Measurements from ENCODE around the gene ABTB2. TPM values are rescaled to one million over a fixed set of nuclear protein-coding genes. Genes with fewer than 3 reads are reported as not detected.

ABTB2 gene
- total RNA-seq, 1 donor from 2014 or later: 73.0 TPM

DNA sequence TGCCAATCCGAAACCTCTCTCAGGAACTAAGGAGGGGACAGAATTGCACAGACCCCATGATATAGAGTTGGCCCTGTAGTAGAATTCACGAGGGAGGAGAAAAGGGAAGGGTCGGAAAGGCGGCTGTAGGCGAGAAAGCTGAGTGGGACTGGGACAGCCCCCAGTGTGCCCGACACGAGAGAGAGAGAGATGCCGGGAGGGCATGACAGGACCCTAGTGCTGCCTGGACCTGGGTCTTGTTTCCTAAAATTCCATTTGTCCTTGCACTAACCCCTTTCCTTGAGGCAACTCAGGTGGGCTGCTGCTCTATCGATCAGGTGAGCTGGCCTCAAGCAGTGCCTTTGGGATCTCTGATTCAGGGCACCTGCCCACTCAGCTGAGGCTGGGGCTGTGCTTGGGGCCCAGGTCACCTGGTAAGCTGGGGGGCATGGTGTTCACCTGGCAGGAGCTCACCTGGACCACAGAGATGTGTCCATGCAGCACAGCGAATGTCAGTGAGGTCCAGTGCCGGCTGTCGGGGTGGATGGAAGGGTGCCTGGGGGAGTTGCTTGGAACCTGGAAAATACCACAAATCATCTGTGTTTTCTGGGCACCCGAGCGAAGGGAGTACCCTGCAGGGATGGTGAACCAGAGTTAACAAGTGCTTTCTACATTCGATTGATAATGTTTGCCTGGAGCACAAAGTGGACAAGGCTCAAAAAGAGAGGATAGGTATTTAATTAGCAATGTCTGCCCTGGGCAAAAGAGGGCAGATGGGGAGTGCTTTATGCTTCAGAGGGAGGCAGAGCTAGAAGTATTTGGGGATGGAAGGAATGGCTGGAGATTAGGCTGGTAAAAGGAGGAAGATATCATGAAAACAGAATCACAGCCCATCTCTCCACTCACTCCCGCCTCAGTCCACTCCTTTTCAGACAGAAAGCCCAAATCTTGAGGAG is 190.7 kb downstream of the ABTB2 start:
- Mint-ChIP-seq H3K9me3 (no peaks in the 10 kb centered on the region), H3K27ac (no peak overlapping the region), H3K27me3 (no peaks in the 10 kb centered on the region), H3K4me3 (no peak overlapping the region), H3K36me3 (ENCODE audit: low read depth) (peaks cover 89% of the 10 kb centered on the region), H3K4me1 (no peaks in the 10 kb centered on the region)
- TF ChIP-seq CTCF (IDR thresholded peaks at IDR 0.05): no peak
- CTCF ChIA-PET: no interaction called here
- POLR2A ChIA-PET: no interaction called here
- no peak for ATAC-seq (ENCODE audit: low read depth)
- intact Hi-C loops (cut with micrococcal nuclease): no loop called here
- DNase-seq: no peak

DNA sequence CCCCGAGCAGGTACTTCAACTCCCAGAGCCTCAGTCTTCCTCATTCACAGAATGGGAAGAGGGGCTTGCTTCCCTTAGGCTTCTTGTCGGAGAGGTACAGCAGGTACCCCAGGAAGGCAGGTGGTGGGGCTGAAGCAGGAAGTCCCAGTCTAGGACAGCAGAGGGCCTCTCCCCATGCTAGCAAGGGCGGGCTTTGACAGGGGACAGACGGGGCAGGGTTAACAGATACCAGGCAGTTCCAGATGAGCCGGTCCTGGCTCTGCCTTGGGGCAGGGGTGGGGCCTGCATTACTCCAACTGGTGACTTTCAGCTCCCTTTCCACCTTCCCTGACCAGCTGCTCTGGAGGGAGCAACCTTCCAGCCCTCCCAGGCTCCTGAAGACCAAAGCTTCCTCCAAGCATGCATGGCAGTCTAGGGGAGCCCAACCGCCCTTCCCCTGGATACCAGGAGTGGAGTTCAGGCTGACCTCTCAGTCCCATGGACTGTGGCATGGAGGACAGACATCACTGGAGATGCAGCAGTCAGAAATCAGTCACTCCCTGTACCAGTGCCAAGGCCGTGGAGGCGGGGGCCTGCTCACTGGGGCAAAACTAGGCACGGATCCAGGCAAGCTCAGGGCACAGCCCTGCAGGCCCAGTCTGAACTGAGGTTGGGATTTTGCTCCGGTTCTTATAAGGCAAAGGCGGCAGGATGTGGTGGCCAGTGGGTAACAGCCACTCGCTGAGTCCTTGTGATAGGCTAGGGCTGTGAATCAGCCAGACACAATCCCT is 191.8 kb downstream of the ABTB2 start:
- no peak for ATAC-seq (ENCODE audit: low read depth)
- DNase-seq: no peak
- H3K27me3 Mint-ChIP-seq: no peaks in the 10 kb centered on the region
- peaks cover 90% of the 10 kb centered on the region for H3K36me3 Mint-ChIP-seq (ENCODE audit: low read depth)
- ChIA-PET CTCF (no interaction called here), POLR2A (interaction anchor here (0.9 kb wide), 1 partner anchor 12 kb away, joined by 3 read pairs; no protein-coding TSS in a partner anchor)
- H3K4me3 Mint-ChIP-seq: no peak overlapping the region
- no peak for TF ChIP-seq CTCF (IDR thresholded peaks at IDR 0.05)
- no peak overlapping the region for H3K27ac Mint-ChIP-seq
- H3K4me1 Mint-ChIP-seq: peaks cover 2% of the 10 kb centered on the region
- H3K9me3 Mint-ChIP-seq: no peaks in the 10 kb centered on the region
- intact Hi-C loops (cut with micrococcal nuclease): no loop called here

- no peaks in the 10 kb centered on the region for H3K27me3 Mint-ChIP-seq
- H3K4me1 Mint-ChIP-seq: peaks cover 3% of the 10 kb centered on the region
- ATAC-seq (ENCODE audit: low read depth): no peak
- H3K27ac Mint-ChIP-seq: no peak overlapping the region
- DNase-seq: no peak
- no peak for TF ChIP-seq CTCF (IDR thresholded peaks at IDR 0.05)
- ChIA-PET CTCF (no interaction called here), POLR2A (interaction anchor here (0.9 kb wide), 1 partner anchor 11 kb away, joined by 3 read pairs; no protein-coding TSS in a partner anchor)
- peaks cover 88% of the 10 kb centered on the region for H3K36me3 Mint-ChIP-seq (ENCODE audit: low read depth)
- intact Hi-C loops (cut with micrococcal nuclease): no loop called here
- no peaks in the 10 kb centered on the region for H3K9me3 Mint-ChIP-seq
- H3K4me3 Mint-ChIP-seq: no peak overlapping the region
These were observed 192.7 kb downstream of the ABTB2 start for GRCh38 chr11:34165121-34165520.

GRCh38 chr11:34162856-34163255 is 195.0 kb downstream of the ABTB2 start:
- DNase-seq: no peak
- intact Hi-C loops (cut with micrococcal nuclease): no loop called here
- H3K36me3 Mint-ChIP-seq (ENCODE audit: low read depth): peaks cover 88% of the 10 kb centered on the region
- ATAC-seq (ENCODE audit: low read depth): no peak
- no peak overlapping the region for H3K27ac Mint-ChIP-seq
- POLR2A ChIA-PET: interaction anchor here (0.9 to 1.1 kb wide), 3 partner anchors 11 to 195 kb away, joined by 3 to 4 read pairs (median 4); partner anchors contain the start of genes ABTB2 and NAT10
- no peak for TF ChIP-seq CTCF (IDR thresholded peaks at IDR 0.05)
- no peak overlapping the region for H3K4me3 Mint-ChIP-seq
- no peaks in the 10 kb centered on the region for H3K27me3 Mint-ChIP-seq
- no peaks in the 10 kb centered on the region for H3K9me3 Mint-ChIP-seq
- peaks cover 5% of the 10 kb centered on the region for H3K4me1 Mint-ChIP-seq
- CTCF ChIA-PET: no interaction called here

DNA sequence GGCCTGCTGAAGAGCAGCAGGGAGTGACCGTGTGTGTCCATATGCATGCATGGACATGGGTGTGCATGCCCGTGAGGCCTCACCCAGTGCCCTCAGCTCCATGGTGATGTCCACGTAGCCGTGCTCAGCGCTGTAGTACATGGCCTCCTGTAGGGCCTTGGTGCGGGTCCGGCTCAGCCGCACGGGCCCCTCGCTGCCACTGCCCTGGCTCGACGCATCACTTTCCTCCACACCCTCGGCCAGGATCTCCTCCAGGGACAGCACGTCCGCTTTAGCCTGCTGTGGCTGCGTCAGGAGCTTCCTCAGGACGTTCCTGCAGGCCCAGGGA is 195.4 kb downstream of the ABTB2 start:
- ATAC-seq (ENCODE audit: low read depth): no peak
- Mint-ChIP-seq H3K4me1 (peaks cover 5% of the 10 kb centered on the region), H3K4me3 (no peak overlapping the region), H3K27me3 (no peaks in the 10 kb centered on the region), H3K9me3 (no peaks in the 10 kb centered on the region), H3K36me3 (ENCODE audit: low read depth) (peaks cover 88% of the 10 kb centered on the region), H3K27ac (no peak overlapping the region)
- ChIA-PET POLR2A (interaction anchor here (0.9 to 1.1 kb wide), 3 partner anchors 11 to 195 kb away, joined by 3 to 4 read pairs (median 4); partner anchors contain the start of genes ABTB2 and NAT10), CTCF (no interaction called here)
- intact Hi-C loops (cut with micrococcal nuclease): no loop called here
- TF ChIP-seq CTCF (IDR thresholded peaks at IDR 0.05): no peak
- no peak for DNase-seq

Data from activated B cell treated with CpG ODN at 0.5 μM for 24 hours (primary cell).